Activated effector memory CD4-positive, alpha-beta T cell treated with Interleukin-2 at 50 U/mL for 16 hours (primary cell): ENCODE results near the gene ADRA2B.

Experiments
- DNase-seq: peaks from one replicate; pipeline ENCODE4 v3.0.0-alpha.2; 2020

Gene ADRA2B

GRCh38 chr2:96103187-96103601 lies 13.2 kb downstream of the ADRA2B start:
- DNase-seq: no peak

- no peak for DNase-seq
Measured at GRCh38 chr2:96102596-96103186, 13.7 kb downstream of the ADRA2B start.

GRCh38 chr2:96100893-96101304 lies 15.5 kb downstream of the ADRA2B start:
- no peak for DNase-seq

GRCh38 chr2:96099861-96100798 lies 16.2 kb downstream of the ADRA2B start:
- no peak for DNase-seq

GRCh38 chr2:96098900-96099590 lies 17.3 kb downstream of the ADRA2B start:
- DNase-seq: no peak

GRCh38 chr2:96097951-96098823 lies 18.2 kb downstream of the ADRA2B start:
- DNase-seq: no peak

GRCh38 chr2:96097441-96097840 lies 18.9 kb downstream of the ADRA2B start:
- DNase-seq: no peak

- no peak for DNase-seq
Measured at GRCh38 chr2:96095116-96095636, 21.2 kb downstream of the ADRA2B start.

- no peak for DNase-seq
Measured at GRCh38 chr2:96093528-96093927, 22.8 kb downstream of the ADRA2B start.

- DNase-seq: no peak
Measured at GRCh38 chr2:96092951-96093350, 23.4 kb downstream of the ADRA2B start.

GRCh38 chr2:96092573-96092877 lies 23.8 kb downstream of the ADRA2B start:
- no peak for DNase-seq

GRCh38 chr2:96091711-96092572 lies 24.4 kb downstream of the ADRA2B start:
- DNase-seq: no peak

GRCh38 chr2:96091141-96091710 lies 25.1 kb downstream of the ADRA2B start:
- no peak for DNase-seq

GRCh38 chr2:96090196-96090926 lies 26.0 kb downstream of the ADRA2B start:
- no peak for DNase-seq

- no peak for DNase-seq
Measured at GRCh38 chr2:96089356-96090195, 26.8 kb downstream of the ADRA2B start.

GRCh38 chr2:96088340-96089335 lies 27.7 kb downstream of the ADRA2B start:
- no peak for DNase-seq

- no peak for DNase-seq
Measured at GRCh38 chr2:96087130-96087529, 29.2 kb downstream of the ADRA2B start.
